Endothelial cell of hepatic sinusoid (primary cell): ENCODE measurements around the gene PSPC1.
"Not testable (repeated sequence)": the region's sequence is repeated elsewhere in the genome, so short reads cannot be mapped to it uniquely, and the experiment has no call there.

ENCODE experiments used
- in situ Hi-C: cut with HindIII; loops from 2 replicates; pipeline ENCODE4 v1.10.0; 2017; ENCODE audit warnings: low sequenced_read_pairs

PSPC1 gene

GRCh38 chr13:19782727-19783682, at the start of gene PSPC1:
TSS of gene PSPC1 (minus strand) at chr13:19782945. CDS start at chr13:19782757, 188 bp downstream.
- in situ Hi-C loops, result loop anchor here (5.0 kb wide), 2 partner anchors 56 to 59 kb away; no protein-coding TSS in a partner anchor

GRCh38 chr13:19822673-19823072, 39.9 kb upstream of the PSPC1 start:
- in situ Hi-C loops, result no loop called here

- in situ Hi-C loops, result no loop called here
Observed at GRCh38 chr13:19818223-19818842, 35.6 kb upstream of the PSPC1 start.

- in situ Hi-C loops, result no loop called here
Observed at GRCh38 chr13:19817510-19818158, 34.9 kb upstream of the PSPC1 start.

GRCh38 chr13:19817106-19817505, 34.4 kb upstream of the PSPC1 start:
- in situ Hi-C loops, result no loop called here

GRCh38 chr13:19815842-19816241, 33.1 kb upstream of the PSPC1 start:
- in situ Hi-C loops, result not testable (repeated sequence)

- in situ Hi-C loops, result no loop called here
Observed at GRCh38 chr13:19810996-19811881, 28.5 kb upstream of the PSPC1 start.

- in situ Hi-C loops, result no loop called here
Observed at GRCh38 chr13:19810151-19810550, 27.4 kb upstream of the PSPC1 start.

- in situ Hi-C loops, result no loop called here
Observed at GRCh38 chr13:19805765-19806164, 23.0 kb upstream of the PSPC1 start.

GRCh38 chr13:19795956-19796355, 13.2 kb upstream of the PSPC1 start:
- in situ Hi-C loops, result no loop called here

- in situ Hi-C loops, result no loop called here
Observed at GRCh38 chr13:19794631-19795030, 11.9 kb upstream of the PSPC1 start.

GRCh38 chr13:19791953-19792537, 9.3 kb upstream of the PSPC1 start:
- in situ Hi-C loops, result no loop called here

GRCh38 chr13:19782049-19782726, 557 bp downstream of the PSPC1 start:
- in situ Hi-C loops, result loop anchor here (5.0 kb wide), 2 partner anchors 55 to 60 kb away; no protein-coding TSS in a partner anchor

- in situ Hi-C loops, result loop anchor here (5.0 kb wide), 2 partner anchors 54 to 61 kb away; no protein-coding TSS in a partner anchor
Observed at GRCh38 chr13:19781526-19781925, 1.2 kb downstream of the PSPC1 start.

- in situ Hi-C loops, result loop anchor here (5.0 kb wide), 2 partner anchors 54 to 61 kb away; no protein-coding TSS in a partner anchor
Observed at GRCh38 chr13:19780753-19781418, 1.9 kb downstream of the PSPC1 start.

GRCh38 chr13:19772306-19772705, 10.4 kb downstream of the PSPC1 start:
- in situ Hi-C loops, result no loop called here

GRCh38 chr13:19769854-19770253, 12.9 kb downstream of the PSPC1 start:
- in situ Hi-C loops, result no loop called here

GRCh38 chr13:19767966-19768365, 14.8 kb downstream of the PSPC1 start:
- in situ Hi-C loops, result no loop called here

- in situ Hi-C loops, result no loop called here
Observed at GRCh38 chr13:19766591-19766990, 16.2 kb downstream of the PSPC1 start.
